DOHH2 (cell line): ENCODE measurements around the gene RTTN.

Source experiments
- EZH2phosphoT487 ChIP-seq: fragments of 200-600 bp; sonication (generic); IDR thresholded peaks from 2 replicates; pipeline ENCODE4 v1.6.1; 2017; ENCODE audit warnings: borderline replicate concordance, mild to moderate bottlenecking, antibody characterized with exemption, low read length, moderate library complexity, mixed read lengths
- TF ChIP-seq, protein P1 (sequence below): fragments of 200-600 bp; sonication (generic); IDR thresholded peaks from one replicate; pipeline ENCODE4 v1.5.1; 2014; ENCODE audit warnings: antibody characterized with exemption, mild to moderate bottlenecking, low read depth, low read length; ENCODE audit not compliant: poor library complexity, severe bottlenecking

DNA sequence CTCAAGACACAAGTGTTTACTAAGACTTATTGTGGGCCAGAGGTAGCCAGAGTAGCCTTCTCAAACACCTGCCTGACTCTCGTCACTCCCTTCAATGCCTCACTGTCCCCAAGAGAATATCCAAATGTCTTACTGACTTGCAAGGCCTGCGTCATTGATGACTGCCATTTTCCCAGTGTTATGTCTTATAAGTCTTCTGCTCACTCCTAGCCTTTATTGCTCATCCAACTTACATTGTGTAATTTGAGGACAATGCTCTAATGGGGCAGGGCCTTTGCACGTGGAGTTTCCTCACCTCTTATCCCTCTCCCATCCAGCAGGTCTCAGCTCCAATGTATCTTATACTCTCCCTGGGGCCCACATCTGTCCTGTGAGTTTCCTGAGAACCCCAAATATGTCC lies 247.7 kb downstream of the RTTN start:
- TF ChIP-seq, protein P1, sequence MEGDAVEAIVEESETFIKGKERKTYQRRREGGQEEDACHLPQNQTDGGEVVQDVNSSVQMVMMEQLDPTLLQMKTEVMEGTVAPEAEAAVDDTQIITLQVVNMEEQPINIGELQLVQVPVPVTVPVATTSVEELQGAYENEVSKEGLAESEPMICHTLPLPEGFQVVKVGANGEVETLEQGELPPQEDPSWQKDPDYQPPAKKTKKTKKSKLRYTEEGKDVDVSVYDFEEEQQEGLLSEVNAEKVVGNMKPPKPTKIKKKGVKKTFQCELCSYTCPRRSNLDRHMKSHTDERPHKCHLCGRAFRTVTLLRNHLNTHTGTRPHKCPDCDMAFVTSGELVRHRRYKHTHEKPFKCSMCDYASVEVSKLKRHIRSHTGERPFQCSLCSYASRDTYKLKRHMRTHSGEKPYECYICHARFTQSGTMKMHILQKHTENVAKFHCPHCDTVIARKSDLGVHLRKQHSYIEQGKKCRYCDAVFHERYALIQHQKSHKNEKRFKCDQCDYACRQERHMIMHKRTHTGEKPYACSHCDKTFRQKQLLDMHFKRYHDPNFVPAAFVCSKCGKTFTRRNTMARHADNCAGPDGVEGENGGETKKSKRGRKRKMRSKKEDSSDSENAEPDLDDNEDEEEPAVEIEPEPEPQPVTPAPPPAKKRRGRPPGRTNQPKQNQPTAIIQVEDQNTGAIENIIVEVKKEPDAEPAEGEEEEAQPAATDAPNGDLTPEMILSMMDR: no peak
- no peak for TF ChIP-seq EZH2phosphoT487
